Glomerular visceral epithelial cell (primary cell): ENCODE results near the gene CLIC1.

Experiments
- DNase-seq: peaks from one replicate; pipeline ENCODE4 v3.0.0-alpha.2; 2016; ENCODE audit errors: extremely low spot score

Gene CLIC1

DNA sequence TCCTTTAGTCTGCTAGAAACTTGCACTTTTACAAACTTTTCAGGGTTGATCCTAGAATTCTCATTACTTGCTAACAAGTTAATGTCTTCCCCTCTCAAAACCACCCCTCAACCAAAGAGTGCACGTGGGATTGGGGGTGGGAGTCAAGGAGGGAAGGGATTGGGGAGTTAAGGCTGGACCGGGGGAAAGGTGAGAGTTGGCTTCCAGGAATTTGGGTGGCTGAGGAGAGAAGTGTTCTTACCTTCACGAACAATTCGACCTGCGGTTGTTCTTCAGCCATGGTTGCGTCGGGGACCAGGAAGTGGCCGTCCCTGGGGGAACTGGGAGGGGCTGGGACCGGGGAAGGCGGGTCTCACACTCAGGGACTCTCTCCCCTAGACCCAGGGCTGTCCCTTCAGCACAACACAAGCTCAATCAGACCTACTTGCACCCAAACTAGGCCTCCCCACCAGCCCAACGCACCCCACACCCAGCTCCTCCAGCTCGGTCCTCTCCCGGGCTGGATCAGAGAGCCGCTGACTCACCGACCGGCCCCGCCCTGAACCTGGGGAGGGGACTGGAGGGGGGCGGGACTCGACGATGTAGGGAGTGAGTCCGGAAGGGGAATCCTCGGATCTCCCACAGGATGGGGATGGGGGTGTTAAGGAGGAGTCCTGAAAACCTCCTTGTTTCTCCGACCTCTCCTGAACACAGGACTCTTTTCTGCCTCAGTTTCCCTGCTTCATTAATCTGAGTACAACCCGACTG is at the start of gene CLIC1:
CLIC1 (minus strand) TSS at position 510 of the 747 bp plus-strand sequence; CDS start at position 280, 230 bp downstream.
- DNase-seq = peak; percentile 85

DNA sequence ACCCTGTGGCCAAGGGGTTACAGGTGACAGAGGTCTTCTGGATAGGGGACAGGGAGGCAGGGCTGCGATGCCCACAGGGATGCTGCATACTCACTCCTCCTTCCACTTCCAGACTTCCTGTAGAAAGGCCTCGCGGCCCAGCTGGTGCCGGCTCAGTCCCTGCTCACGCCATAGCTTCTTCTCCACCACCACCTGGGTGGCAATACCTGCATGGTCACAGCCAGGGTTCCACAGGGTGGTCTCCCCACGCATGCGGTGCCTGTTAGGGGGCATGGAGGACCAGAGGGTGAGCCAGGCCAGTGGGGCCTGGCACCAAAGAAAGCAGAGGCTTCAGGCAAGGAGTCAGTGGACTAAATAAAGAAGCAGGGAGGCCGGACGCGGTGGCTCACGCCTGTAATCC is 49.1 kb upstream of the CLIC1 start:
- DNase-seq = no peak

- no peak for DNase-seq
These were observed 48.0 kb upstream of the CLIC1 start for GRCh38 chr6:31784098-31784925.

DNA sequence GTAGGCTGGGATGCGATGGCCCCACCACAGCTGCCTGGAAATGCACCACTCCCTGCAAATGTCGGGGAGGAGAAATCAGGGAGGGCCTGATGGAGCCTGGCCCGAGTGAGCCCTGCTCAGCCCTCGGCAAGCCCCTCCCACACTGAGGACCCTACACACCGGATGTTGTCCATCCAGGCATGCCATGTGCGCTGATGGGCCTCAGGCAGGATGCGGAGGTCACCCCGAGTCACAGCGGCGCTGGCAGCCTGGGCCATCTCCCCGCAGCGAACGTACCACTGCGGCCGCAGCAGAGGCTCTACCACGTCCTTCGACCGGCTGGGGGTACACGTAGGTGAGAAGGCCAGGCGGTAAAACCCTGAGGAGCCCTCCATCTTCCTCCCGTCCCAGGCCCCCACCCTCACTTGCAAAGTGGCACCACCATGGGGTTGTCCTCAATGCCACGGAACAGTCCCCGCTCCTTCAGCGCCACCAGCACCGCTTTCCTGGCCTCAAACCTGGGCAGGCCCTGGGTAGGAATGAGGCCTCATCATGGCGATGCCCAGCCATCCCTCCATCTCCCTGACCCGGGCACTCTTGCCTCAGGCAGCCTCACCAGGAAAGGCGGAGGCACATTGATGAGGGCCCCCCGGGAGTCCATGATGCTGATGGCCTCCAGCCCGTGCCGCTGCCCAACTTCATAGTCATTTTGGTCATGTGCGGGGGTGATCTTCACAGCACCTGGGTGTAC is 46.0 kb upstream of the CLIC1 start:
- DNase-seq = no peak

- no peak for DNase-seq
These were observed 45.2 kb upstream of the CLIC1 start for GRCh38 chr6:31781244-31782125.

DNA sequence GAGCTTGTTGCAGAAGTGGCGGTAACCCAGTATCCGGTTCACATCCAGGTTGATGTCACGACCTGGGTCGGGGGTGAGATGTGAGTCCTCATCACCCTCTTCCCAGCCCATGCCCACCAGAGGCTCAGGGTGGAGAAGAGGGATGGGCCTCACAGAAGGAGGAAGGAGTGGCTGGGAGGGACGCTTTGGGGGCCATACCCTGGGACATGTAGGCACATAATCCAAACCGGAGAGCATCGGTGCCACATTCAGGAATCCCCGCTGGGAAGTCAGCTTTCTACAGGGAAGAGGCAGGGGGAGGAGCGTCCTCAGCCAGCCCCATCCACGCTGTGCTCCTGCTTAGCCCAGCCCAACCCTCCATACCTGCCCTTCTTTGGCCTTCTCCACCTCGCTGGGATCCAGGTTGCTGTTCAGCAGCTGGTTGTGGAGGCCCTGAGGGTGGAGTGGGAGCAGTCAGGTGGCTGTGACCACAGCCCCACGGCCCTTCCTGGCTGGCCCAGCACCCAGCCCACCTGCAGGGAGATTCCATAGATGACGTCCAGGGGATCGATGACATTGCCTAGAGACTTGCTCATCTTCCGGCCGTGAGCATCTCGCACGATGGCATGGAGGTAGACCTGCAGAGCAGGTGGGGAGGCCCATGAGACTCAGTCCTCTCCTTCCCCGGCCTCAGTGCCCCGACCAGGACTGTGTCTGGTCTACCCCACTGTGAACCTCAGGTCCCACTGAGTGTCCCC is 44.3 kb upstream of the CLIC1 start:
- no peak for DNase-seq

DNA sequence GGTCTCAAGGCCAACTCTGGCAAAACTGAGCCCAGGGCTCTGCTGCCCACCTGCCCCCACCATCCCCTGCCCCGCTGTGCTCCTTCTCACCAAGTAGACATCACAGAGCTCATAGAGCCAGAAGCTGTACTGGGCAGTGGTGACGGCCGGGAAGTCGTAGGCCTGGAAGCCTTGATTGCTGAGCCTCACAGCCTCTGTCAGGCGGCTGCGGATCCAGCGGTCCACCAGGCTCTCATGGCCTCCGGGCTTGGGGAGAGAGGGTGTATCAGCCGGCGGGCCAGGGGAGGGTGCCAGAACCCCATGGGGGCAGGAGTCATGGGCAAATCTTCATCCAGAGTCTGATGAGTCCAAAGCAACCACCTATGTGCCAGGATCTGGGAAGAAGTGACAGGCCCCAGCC is 43.6 kb upstream of the CLIC1 start:
- DNase-seq = no peak

DNA sequence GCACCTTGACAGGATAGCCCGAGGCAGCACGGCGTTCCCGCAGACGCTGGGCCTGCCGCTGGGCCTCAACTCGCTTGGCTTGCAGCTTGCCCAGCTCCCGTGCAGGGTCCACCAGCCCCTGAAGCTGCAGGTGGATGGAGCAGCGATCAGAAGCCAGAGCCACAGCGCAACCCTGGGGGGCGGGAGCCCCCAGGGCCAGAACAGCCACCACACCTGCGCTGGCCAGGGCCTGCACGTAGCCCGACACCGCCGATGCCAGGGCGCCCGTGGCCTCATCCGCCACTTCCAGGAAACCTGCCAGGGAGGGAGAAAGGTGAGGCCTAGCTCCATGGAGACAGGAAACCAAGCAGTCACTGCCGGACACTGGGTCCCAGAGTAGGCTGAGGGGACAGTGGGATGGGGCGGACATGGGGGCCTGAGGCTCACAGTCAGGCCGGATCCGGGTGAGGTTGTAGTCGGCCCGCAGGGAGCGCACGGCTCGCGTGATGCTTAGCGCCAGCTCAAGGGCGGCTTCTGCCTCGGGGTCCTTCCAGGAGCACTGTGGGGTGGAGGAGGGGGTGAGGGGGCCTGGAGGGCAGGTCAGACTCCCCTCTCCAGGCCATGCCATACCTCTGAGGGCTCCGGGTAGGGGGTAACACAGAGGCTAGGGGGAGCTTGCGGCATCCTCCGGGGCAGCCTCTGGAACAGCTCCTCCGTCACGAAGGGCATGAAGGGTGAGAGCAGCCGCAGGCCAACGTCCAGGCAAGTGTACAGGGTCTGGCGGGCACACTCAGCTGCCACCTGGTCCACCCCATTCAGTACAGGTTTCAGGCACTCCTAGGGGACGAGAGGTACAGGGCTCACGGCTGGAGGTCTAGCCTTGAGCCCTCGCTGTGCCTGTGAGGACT is 42.9 kb upstream of the CLIC1 start:
- DNase-seq = no peak

- DNase-seq = no peak
These were observed 41.9 kb upstream of the CLIC1 start for GRCh38 chr6:31778193-31778592.

DNA sequence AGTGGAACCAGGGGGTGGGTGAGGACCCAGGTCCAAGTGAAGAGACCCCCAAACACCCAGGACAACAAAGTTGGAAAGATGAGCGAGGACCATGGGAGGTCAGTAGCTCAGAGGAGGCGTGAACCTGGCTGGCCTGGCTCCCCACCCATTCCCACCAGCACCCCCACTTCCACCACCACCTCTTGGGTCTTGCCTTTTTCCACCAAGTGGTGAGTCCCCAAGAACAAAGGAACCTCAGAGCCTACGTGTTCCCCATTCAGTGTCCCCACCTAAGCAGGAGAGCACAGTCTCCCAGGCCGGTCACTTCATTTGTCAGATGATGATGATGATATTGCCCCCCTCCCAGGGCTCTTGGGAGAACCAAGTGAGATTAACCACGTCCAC is 41.3 kb upstream of the CLIC1 start:
- DNase-seq = no peak

GRCh38 chr6:31776989-31777666 is 40.8 kb upstream of the CLIC1 start, which contains the start of gene VWA7:
VWA7 (minus strand) TSS chr6:31777328; CDS start chr6:31776779, 549 bp downstream.
- peak; percentile 95 for DNase-seq

DNA sequence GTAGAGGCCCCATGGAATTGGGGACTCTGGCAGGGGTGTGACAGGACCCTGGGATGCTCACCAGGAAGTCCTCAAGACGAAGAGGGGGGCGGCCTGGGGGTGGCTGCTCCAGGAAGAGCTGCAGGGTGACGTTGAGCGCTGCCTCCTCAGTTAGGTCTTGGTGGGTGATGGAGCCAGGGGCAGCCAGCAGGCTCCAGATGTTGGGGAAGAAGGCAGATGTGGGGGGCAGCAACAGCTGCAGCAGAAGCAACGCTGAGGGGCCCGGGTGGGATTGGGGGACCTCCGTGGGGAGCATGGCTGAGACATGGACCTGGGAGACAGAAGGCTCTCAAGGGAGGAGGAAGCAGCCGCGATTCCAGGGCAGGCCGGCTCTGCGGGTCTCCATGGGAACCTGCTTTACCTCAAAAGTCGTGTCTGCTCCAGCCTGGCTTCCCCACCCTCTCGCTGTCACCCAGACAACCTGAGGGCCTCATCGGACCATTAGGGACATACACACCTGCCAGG is 40.2 kb upstream of the CLIC1 start:
- DNase-seq = no peak

DNA sequence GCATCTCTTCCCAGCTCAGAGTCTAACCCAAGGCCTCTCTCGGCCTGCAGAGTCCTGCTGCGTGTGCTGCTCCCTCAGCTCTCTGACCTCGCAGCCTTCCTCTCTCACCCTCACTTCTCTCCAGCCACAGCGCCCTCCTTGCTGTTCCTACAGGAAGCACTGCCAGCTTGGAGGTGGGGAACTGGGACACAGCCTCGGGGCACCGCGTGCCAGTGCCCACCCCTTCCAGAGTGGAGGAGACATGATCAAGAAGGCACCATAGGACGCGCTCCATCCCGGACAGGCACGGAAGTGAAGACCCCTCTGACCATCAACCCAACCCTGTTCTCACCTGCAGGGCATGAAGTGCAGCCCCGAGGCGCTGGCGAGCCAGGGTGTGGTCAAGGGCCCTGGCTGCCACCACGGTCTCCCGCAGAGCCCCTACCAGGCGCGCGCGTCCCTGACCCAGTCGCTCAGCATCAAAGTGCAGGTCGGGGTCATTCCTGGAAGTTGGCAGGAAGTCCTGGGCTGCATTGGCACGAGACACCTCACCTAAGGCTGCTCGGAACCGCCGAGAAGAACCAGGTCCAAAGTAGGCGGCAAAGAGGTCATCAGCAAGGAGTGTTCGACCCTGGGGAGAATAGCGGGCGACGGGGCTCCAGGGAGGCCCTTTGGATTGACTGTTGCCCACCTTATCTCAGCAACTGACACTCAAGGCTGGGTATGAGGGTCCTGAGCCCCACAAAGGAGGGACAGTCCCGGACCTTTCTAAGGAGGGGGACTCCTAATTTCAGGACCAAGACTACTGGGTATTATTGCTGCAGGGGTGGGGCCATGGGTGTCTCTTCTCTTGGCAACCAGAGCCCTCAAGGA is 39.5 kb upstream of the CLIC1 start:
- no peak for DNase-seq

DNA sequence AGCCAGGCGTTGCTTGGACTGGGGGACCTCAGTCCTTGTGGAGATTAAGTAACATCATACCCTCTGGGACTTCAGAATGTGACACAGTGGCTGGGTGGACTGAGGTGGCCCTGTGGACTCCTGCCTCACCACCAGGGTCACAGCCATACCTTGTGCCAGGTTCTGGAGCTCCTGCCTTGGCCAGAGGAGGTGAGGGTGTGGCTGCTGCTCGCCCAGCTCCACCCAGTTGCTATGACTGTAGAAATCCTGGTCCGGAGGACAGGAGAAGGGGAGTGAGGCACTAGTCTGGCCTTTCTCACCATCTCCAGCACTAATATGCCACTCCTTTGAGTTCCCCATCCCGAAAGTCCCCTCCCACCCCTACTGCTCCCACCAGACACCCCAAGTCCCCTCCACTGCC is 38.9 kb upstream of the CLIC1 start:
- DNase-seq = no peak

GRCh38 chr6:31771992-31772358 is 35.6 kb upstream of the CLIC1 start:
- no peak for DNase-seq

DNA sequence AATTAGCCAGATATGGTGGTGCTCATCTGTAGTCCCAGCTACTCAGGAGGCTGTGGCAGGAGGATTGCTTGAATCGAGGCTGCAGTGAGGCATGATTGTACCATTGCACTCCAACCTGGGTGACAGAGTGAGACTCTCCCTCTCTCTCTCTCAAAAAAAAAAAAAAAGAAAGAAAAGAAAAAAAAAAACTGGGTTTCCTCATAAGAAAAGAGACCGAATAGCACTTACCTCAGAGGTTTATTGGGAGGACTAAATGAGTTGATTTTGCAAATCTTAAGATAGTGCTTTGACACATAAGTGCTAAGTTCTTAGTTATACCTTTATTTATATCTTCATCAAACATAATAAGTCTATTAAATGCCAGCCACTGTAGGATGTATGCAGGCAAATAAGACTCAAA is 34.5 kb upstream of the CLIC1 start:
- DNase-seq = no peak

GRCh38 chr6:31769684-31770371 is 33.5 kb upstream of the CLIC1 start:
- peak; percentile 81 for DNase-seq
